Activated T-cell treated with anti-CD3 and anti-CD28 coated beads for 4 hours (primary cell): ENCODE data around the gene ATP2C1.

Source experiments
- DNase-seq: peaks from one replicate; pipeline ENCODE4 v3.0.0-alpha.2; 2020

Gene ATP2C1

GRCh38 chr3:131053043-131053859, 159.4 kb downstream of the ATP2C1 start:
- no peak for DNase-seq
